GM19467 (cell line): ENCODE results near the gene CIB4.

Source experiments
- ATAC-seq: cut with Tn5 transposase; IDR thresholded peaks from one replicate; pipeline ENCODE4 v1.9.1; 2021; ENCODE audit warnings: mild to moderate bottlenecking, moderate library complexity; ENCODE audit not compliant: unreplicated experiment

The CIB4 gene

GRCh38 chr2:26532301-26533250 is 108.6 kb downstream of the CIB4 start:
- no peak for ATAC-seq
